K562 (cell line): ENCODE data around the gene SLC12A6. TPM values are rescaled to one million over a fixed set of nuclear protein-coding genes. Genes with fewer than 3 reads are reported as not detected.

Experiments
- ATAC-seq: fragments of 200-7000 bp; cut with Tn5 transposase; 3 replicates; pipeline ENCODE4 v1.9.1; 2020; ENCODE audit warnings: moderate library complexity
- BruUV-seq: library from RNA; stranded (reverse); fragments of 400-500 nt; replicated peaks from 2 replicates; lab custom pipeline; 2021; lab: Mats Ljungman, UMichigan
- CTCF ChIA-PET: fragments of 300-600 bp; formaldehyde crosslinking; extraction: SDS; loops from one replicate; lab custom pipeline; 2021; ENCODE audit warnings: low intra/inter-chr PET ratio; lab: Yijun Ruan, JAX
- POLR2A ChIA-PET: fragments of 300-600, 350-650 bp; sonication (Branson Sonifier 250); formaldehyde crosslinking; extraction: SDS; loops from one replicate; lab custom pipeline; 2021; ENCODE audit warnings: antibody characterized with exemption, inconsistent platforms; lab: Yijun Ruan, JAX
- DNase-seq, 4 experiments: peaks; one replicate each; pipeline versions ENCODE4 v3.0.0 to v3.0.0-alpha.2; 2011 to 2018; ENCODE audit warnings: low spot score in 3 of 4, mixed read lengths in 3 of 4; ENCODE audit errors: extremely low read depth in 1 of 4
- FAIRE-seq: peaks from 2 replicates; lab custom pipeline; 2011; peaks lifted over from hg19 to GRCh38; lab: Jason Lieb, UNC
- H2AFZ ChIP-seq: 2 replicates; pipeline ENCODE4 v1.6.0; 2011; ENCODE audit warnings: low read depth, low read length, control low read depth, inconsistent platforms
- H3K27ac ChIP-seq: fragments of 200-600 bp; 3 replicates; pipeline ENCODE4 v1.8.0; 2011; ENCODE audit warnings: low read depth, mild to moderate bottlenecking, control low read depth, inconsistent platforms, low read length, moderate library complexity, mixed read lengths; ENCODE audit errors: extremely low read depth
- H3K27me3 ChIP-seq, 2 experiments: fragments of 300-600 bp in 1 of 2; 2 replicates in 1 of 2; 3 replicates in 1 of 2; pipeline versions ENCODE4 v1.6.0 to v1.8.0; 2011; ENCODE audit warnings: inconsistent platforms in 2 of 2, low read length in 2 of 2, mild to moderate bottlenecking in 1 of 2, mixed read lengths in 1 of 2, moderate library complexity in 1 of 2; ENCODE audit not compliant: control insufficient read depth in 2 of 2, insufficient read depth in 2 of 2
- H3K36me3 ChIP-seq: fragments of 300-600 bp; 3 replicates; pipeline ENCODE4 v1.8.0; 2011; ENCODE audit warnings: mild to moderate bottlenecking, low read length, inconsistent platforms; ENCODE audit not compliant: control insufficient read depth, insufficient read depth
- H3K4me1 ChIP-seq, 2 experiments: fragments of 200-600 bp in 1 of 2; replicated peaks in 1 of 2; 2 replicates in 1 of 2; 3 replicates in 1 of 2; pipeline versions ENCODE4 v1.5.1 to v1.8.0; 2011; ENCODE audit warnings: inconsistent platforms in 2 of 2, low read length in 2 of 2, mild to moderate bottlenecking in 1 of 2, mixed read lengths in 1 of 2, moderate library complexity in 1 of 2; ENCODE audit not compliant: control insufficient read depth in 2 of 2, insufficient read depth in 2 of 2
- H3K4me2 ChIP-seq: 2 replicates; pipeline ENCODE4 v1.6.1; 2011; ENCODE audit warnings: low read length, control low read depth, inconsistent platforms, mixed read lengths; ENCODE audit not compliant: insufficient read depth
- H3K4me3 ChIP-seq: fragments of 200-600 bp; sonication (generic), shearing (Covaris generic); 2 replicates; pipeline ENCODE4 v1.5.1; 2016; ENCODE audit warnings: control low read depth, inconsistent platforms
- H3K79me2 ChIP-seq: fragments of 200-600 bp; 3 replicates; pipeline ENCODE4 v1.8.0; 2011; ENCODE audit warnings: low read length, inconsistent platforms; ENCODE audit not compliant: control insufficient read depth, insufficient read depth
- H3K9ac ChIP-seq, 2 experiments: 2 replicates each; pipeline versions ENCODE4 v1.6.0 to v1.6.1; 2011; ENCODE audit warnings: low read depth in 2 of 2, low read length in 2 of 2, control low read depth in 1 of 2, inconsistent platforms in 1 of 2, mild to moderate bottlenecking in 1 of 2, mixed read lengths in 1 of 2; ENCODE audit not compliant: insufficient read depth in 1 of 2
- H3K9me1 ChIP-seq: one replicate; pipeline ENCODE4 v1.6.0; 2011; ENCODE audit warnings: inconsistent platforms, mild to moderate bottlenecking, low read length, moderate library complexity; ENCODE audit not compliant: control insufficient read depth, insufficient read depth
- H3K9me3 ChIP-seq: replicated peaks from 2 replicates; pipeline ENCODE4 v1.5.1; 2011; ENCODE audit warnings: low read depth, low read length, inconsistent platforms; ENCODE audit not compliant: control insufficient read depth, insufficient read depth
- H4K20me1 ChIP-seq: replicated peaks from 2 replicates; pipeline ENCODE4 v1.6.1; 2011; ENCODE audit warnings: low read length, inconsistent platforms, mixed read lengths; ENCODE audit not compliant: control insufficient read depth, insufficient read depth
- ARHGAP35 ChIP-seq: fragments of 450-650 bp; IDR thresholded peaks from 2 replicates; pipeline ENCODE4 v1.6.1; 2018; ENCODE audit not compliant: partially characterized antibody
- NUFIP1 ChIP-seq: fragments of 450-650 bp; IDR thresholded peaks from 2 replicates; pipeline ENCODE4 v1.6.1; 2018; ENCODE audit not compliant: partially characterized antibody
- POLR2A ChIP-seq: fragments of 450-650 bp; conservative IDR thresholded peaks from 2 replicates; pipeline ENCODE4 v1.6.1; 2016
- SETDB1 ChIP-seq: IDR thresholded peaks from one replicate; pipeline ENCODE4 v1.6.1; 2012; ENCODE audit warnings: low read length, control low read depth, inconsistent platforms
- TCF3 ChIP-seq: sonication (generic); formaldehyde crosslinking; IDR thresholded peaks from 2 replicates; pipeline ENCODE4 v1.4.0; 2020; ENCODE audit warnings: mild to moderate bottlenecking, missing genetic modification reagents
- TSC22D4 ChIP-seq: fragments of 450-650 bp; IDR thresholded peaks from 2 replicates; pipeline ENCODE4 v1.6.1; 2016; ENCODE audit warnings: missing genetic modification characterization, missing biosample characterization, control low read depth
- XRCC3 ChIP-seq: fragments of 450-650 bp; IDR thresholded peaks from 2 replicates; pipeline ENCODE4 v1.6.1; 2017; ENCODE audit warnings: mild to moderate bottlenecking, moderate library complexity
- ZNF146 ChIP-seq: IDR thresholded peaks from one replicate; pipeline ENCODE4 v1.6.1; 2018; ENCODE audit warnings: missing compliant biosample characterization; ENCODE audit not compliant: unreplicated experiment
- ZNF175 ChIP-seq: fragments of 200-800 bp; sonication (Bioruptor generic); IDR thresholded peaks from 2 replicates; pipeline ENCODE4 v1.6.1; 2016; ENCODE audit warnings: low read depth, mild to moderate bottlenecking, missing genetic modification characterization, missing compliant biosample characterization
- ZNF184 ChIP-seq: sonication (generic); formaldehyde crosslinking; IDR thresholded peaks from 2 replicates; pipeline ENCODE4 v1.5.0; 2020; ENCODE audit warnings: missing genetic modification reagents
- WGBS: fragments of 100-300 bp; shearing (Covaris generic); methylation state at CpG from one replicate; pipeline ENCODE4 v1.1.6; 2016; ENCODE audit warnings: low coverage, mixed read lengths; ENCODE audit not compliant: insufficient coverage; ENCODE audit errors: missing lambda C conversion rate; 5-methylcytosine and 5-hydroxymethylcytosine counted together
- in situ Hi-C: fragments of 300-500 bp; cut with MboI; formaldehyde crosslinking; loops from 4 replicates; pipeline ENCODE4 v1.15.0; 2018; ENCODE audit warnings: inconsistent platforms, mixed read lengths
- intact Hi-C: fragments of 100-400 bp; cut with micrococcal nuclease; formaldehyde crosslinking; loops from 2 replicates; pipeline ENCODE4 v1.14.2; 2022
- polyA plus RNA-seq, 8 experiments: library from polyadenylated mRNA; depleted of rRNA in 4 of 8; stranded (reverse) in 5 of 8; unstranded in 3 of 8; fragments of >200 nt; fragmentation: Nextera tagmentation in 2 of 8; fragmentation: Illumina TruSeq in 1 of 8; extraction: Ambion mirVana in 2 of 8; extraction: Trizol in 1 of 8; gene quantifications; 2 replicates each; pipeline versions ENCODE4 v1.2.1 to v1.2.3, GENCODE V29; 2011 to 2014; ENCODE audit warnings: inconsistent platforms in 1 of 8, missing spikeins in 1 of 8
- total RNA-seq, 7 experiments: library from RNA; depleted of rRNA in 6 of 7; stranded (reverse); fragments of >200 nt in 6 of 7; fragmentation: Illumina TruSeq in 2 of 7; extraction: Trizol in 2 of 7; gene quantifications; 2 replicates each; pipeline versions ENCODE4 v1.2.1 to v1.2.3, GENCODE V29; 2011 to 2021; ENCODE audit warnings: low replicate concordance in 1 of 7
- TF ChIP-seq, protein P1 (sequence below): fragments of 200-800 bp; sonication (Bioruptor generic); IDR thresholded peaks from 2 replicates; pipeline ENCODE4 v1.6.1; 2017; ENCODE audit warnings: missing genetic modification characterization, missing compliant biosample characterization
- TF ChIP-seq, protein P2 (sequence below), 2 experiments: fragments of 450-650 bp; conservative IDR thresholded peaks; 2 replicates each; pipeline ENCODE4 v1.6.1; 2017; ENCODE audit warnings: mild to moderate bottlenecking in 2 of 2, moderate library complexity in 2 of 2
- TF ChIP-seq, protein P3 (sequence below): fragments of 150-350 bp; IDR thresholded peaks from 2 replicates; pipeline ENCODE4 v1.6.1; 2014; ENCODE audit warnings: low read depth, mild to moderate bottlenecking, low read length, borderline replicate concordance
- TF ChIP-seq, protein P4 (sequence below): fragments of 250-450 bp; sonication (Bioruptor Pico); IDR thresholded peaks from 2 replicates; pipeline ENCODE4 v1.8.0; 2022; ENCODE audit warnings: moderate library complexity, mild to moderate bottlenecking, inconsistent platforms

Gene SLC12A6
- total and polyA plus RNA-seq, 9 of the 15 experiments (the other 6 are each of a cell fraction or from before 2014, with no cell fraction given): 1.4 to 16.4 (median 6.7) TPM

DNA sequence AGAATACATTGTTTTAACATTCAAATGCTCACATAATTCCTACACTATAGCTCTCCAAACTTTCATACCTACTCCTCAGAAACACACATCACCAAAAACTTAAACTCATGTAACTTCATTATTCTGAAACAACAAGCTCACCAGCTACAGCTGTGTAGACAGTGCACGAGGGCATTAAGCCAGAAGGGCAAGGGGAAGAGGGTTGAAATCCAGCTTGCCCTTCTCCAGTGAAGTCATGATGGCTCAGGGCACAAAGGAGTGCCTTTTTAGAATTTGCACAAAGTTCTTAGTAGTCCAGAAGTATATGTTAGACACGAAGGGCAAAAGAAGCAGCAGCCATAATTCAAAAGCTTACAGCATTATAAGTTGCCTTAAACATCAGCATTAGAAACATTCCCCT lies 8.6 kb downstream of the SLC12A6 start (continued):
- TF ChIP-seq, protein P1, sequence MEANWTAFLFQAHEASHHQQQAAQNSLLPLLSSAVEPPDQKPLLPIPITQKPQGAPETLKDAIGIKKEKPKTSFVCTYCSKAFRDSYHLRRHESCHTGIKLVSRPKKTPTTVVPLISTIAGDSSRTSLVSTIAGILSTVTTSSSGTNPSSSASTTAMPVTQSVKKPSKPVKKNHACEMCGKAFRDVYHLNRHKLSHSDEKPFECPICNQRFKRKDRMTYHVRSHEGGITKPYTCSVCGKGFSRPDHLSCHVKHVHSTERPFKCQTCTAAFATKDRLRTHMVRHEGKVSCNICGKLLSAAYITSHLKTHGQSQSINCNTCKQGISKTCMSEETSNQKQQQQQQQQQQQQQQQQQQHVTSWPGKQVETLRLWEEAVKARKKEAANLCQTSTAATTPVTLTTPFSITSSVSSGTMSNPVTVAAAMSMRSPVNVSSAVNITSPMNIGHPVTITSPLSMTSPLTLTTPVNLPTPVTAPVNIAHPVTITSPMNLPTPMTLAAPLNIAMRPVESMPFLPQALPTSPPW (CRISPR knock-in tag): no peak
- TF ChIP-seq, protein P2, sequence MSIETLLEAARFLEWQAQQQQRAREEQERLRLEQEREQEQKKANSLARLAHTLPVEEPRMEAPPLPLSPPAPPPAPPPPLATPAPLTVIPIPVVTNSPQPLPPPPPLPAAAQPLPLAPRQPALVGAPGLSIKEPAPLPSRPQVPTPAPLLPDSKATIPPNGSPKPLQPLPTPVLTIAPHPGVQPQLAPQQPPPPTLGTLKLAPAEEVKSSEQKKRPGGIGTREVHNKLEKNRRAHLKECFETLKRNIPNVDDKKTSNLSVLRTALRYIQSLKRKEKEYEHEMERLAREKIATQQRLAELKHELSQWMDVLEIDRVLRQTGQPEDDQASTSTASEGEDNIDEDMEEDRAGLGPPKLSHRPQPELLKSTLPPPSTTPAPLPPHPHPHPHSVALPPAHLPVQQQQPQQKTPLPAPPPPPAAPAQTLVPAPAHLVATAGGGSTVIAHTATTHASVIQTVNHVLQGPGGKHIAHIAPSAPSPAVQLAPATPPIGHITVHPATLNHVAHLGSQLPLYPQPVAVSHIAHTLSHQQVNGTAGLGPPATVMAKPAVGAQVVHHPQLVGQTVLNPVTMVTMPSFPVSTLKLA (conservative IDR thresholded peaks at IDR 0.05): no peak
- no peak for TF ChIP-seq TCF3 (CRISPR knock-in tag)
- TF ChIP-seq, all 486 proteins: peak for 0

DNA sequence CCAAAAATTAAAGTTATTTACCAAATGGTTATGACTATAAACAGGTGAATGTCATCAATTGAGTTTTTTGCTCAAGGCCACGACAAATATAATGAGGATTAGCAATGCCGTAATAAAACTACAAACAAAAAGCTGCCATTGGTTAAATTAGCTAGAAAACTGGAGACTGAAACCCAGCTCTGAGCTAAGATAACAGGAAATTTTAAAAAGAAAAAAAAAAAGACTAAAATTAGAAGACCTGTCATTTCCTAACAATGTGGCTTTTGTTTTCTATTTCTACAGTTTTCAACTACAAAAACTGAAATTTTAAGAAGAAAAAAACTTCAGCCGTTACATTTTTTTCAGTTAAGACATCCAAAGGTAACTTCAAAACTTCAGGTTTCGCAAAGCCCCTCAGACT lies 9.7 kb downstream of the SLC12A6 start:
- POLR2A ChIA-PET: interaction anchor here (0.6 to 3.4 kb wide), 5 partner anchors 9 to 194 kb away, joined by 4 to 27 read pairs (median 4); partner anchors contain the start of genes LPCAT4 and SLC12A6
- TF ChIP-seq XRCC3 (no peak), ZNF184 (CRISPR knock-in tag) (no peak), TSC22D4 (tag) (no peak), NUFIP1 (no peak), ZNF175 (CRISPR knock-in tag) (no peak), POLR2A (no peak), ARHGAP35 (no peak), SETDB1 (no peak), ZNF146 (no peak)
- TF ChIP-seq, protein P3, sequence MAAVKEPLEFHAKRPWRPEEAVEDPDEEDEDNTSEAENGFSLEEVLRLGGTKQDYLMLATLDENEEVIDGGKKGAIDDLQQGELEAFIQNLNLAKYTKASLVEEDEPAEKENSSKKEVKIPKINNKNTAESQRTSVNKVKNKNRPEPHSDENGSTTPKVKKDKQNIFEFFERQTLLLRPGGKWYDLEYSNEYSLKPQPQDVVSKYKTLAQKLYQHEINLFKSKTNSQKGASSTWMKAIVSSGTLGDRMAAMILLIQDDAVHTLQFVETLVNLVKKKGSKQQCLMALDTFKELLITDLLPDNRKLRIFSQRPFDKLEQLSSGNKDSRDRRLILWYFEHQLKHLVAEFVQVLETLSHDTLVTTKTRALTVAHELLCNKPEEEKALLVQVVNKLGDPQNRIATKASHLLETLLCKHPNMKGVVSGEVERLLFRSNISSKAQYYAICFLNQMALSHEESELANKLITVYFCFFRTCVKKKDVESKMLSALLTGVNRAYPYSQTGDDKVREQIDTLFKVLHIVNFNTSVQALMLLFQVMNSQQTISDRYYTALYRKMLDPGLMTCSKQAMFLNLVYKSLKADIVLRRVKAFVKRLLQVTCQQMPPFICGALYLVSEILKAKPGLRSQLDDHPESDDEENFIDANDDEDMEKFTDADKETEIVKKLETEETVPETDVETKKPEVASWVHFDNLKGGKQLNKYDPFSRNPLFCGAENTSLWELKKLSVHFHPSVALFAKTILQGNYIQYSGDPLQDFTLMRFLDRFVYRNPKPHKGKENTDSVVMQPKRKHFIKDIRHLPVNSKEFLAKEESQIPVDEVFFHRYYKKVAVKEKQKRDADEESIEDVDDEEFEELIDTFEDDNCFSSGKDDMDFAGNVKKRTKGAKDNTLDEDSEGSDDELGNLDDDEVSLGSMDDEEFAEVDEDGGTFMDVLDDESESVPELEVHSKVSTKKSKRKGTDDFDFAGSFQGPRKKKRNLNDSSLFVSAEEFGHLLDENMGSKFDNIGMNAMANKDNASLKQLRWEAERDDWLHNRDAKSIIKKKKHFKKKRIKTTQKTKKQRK: no peak
- TF ChIP-seq, protein P4, sequence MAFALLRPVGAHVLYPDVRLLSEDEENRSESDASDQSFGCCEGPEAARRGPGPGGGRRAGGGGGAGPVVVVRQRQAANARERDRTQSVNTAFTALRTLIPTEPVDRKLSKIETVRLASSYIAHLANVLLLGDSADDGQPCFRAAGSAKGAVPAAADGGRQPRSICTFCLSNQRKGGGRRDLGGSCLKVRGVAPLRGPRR (CRISPR knock-in tag): no peak

More for the DNA sequence above, 9.7 kb downstream of the SLC12A6 start:
- Histone ChIP-seq H3K9me1 (no peaks in the 10 kb centered on the region), H3K27ac (no peak overlapping the region), H3K4me2 (no peak overlapping the region), H3K36me3 (no peaks in the 10 kb centered on the region), H3K9me3 (no peaks in the 10 kb centered on the region), H3K27me3 (no peaks in the 10 kb centered on the region), H2AFZ (no peak overlapping the region), H3K79me2 (no peaks in the 10 kb centered on the region), H4K20me1 (no peaks in the 10 kb centered on the region), H3K4me3 (no peak overlapping the region), H3K9ac (no peak overlapping the region), H3K4me1 (peaks cover 15 to 16% of the 10 kb centered on the region in 2 experiments; a peak in 4 of 5 replicates)
- 88% methylated on average over 4 of the region's 4 CpGs for WGBS
- intact Hi-C loops (no loop called here), in situ Hi-C loops (no loop called here)
- CTCF ChIA-PET: no interaction called here
- no peak for DNase-seq
- no peak for ATAC-seq
- no peak for FAIRE-seq
- BruUV-seq: no TSS peak
